ENCODE results near the gene REEP6. TPM values are rescaled to one million over a fixed set of nuclear protein-coding genes. Genes with fewer than 3 reads are reported as not detected.

Gene REEP6
- total RNA-seq, 3 donors from 2014 or later = 2.0 to 5.1 (median 4.5) TPM

DNA sequence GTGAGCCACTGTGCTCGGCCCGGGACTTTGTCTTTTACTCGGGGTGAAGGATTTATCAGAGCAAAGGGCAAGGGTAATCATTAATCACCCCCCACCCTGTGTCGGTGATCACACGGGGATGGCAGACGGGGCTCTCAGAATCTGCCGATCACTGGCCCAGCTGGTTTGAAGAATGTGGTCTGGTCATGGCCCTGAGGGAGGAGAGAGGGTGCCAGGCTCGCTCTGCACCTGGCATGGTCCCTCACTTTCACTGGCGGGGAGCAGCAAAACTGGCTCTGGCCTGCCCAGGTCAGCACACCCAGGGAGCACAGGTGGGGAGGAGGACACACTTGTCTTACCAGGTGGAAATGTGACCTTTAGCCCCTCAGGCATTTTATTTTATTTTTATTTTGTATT, 10.2 kb downstream of the REEP6 start:
- Histone ChIP-seq H3K36me3 (ENCODE audit: low read depth) (no peaks in the 10 kb centered on the region), H3K9me3 (no peaks in the 10 kb centered on the region), H3K4me1 (ENCODE audit: low read depth) (peaks cover 5% of the 10 kb centered on the region), H3K4me3 (no peak overlapping the region)
- peak; percentile 43 for ATAC-seq
- DNase-seq = no peak
- intact Hi-C loops (cut with DNase I, micrococcal nuclease) = no loop called here
- TF ChIP-seq, protein P1, sequence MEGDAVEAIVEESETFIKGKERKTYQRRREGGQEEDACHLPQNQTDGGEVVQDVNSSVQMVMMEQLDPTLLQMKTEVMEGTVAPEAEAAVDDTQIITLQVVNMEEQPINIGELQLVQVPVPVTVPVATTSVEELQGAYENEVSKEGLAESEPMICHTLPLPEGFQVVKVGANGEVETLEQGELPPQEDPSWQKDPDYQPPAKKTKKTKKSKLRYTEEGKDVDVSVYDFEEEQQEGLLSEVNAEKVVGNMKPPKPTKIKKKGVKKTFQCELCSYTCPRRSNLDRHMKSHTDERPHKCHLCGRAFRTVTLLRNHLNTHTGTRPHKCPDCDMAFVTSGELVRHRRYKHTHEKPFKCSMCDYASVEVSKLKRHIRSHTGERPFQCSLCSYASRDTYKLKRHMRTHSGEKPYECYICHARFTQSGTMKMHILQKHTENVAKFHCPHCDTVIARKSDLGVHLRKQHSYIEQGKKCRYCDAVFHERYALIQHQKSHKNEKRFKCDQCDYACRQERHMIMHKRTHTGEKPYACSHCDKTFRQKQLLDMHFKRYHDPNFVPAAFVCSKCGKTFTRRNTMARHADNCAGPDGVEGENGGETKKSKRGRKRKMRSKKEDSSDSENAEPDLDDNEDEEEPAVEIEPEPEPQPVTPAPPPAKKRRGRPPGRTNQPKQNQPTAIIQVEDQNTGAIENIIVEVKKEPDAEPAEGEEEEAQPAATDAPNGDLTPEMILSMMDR (IDR thresholded peaks at IDR 0.05) = no peak

DNA sequence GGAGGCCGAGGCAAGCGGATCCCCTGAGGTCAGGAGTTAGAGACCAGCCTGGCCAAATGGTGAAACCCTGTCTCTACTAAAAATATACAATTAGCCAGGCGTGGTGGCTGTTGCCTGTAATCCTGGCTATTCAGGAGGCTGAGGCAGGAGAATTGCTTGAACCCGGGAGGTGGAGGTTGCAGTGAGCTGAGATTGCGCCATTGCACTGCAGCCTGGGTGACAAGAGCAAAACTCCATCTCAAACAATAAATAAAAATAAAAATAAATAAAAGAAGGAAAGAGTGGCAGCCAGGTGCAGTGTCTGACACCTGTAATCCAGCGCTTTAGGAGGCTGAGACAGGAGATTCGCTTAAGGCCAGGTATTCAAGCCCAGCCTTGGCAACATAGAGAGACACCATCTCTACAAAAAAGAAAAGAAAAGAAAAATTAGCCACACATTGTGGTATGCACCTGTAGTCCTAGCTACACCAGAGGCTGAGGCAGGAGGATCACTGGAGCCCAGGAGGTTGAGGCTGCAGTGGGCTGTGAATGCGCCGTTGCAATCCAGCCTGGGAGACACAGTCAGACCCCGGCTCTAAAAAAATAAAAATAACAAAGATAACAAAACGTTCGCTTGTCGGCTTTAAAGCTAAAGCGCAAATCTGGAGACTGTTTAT, 11.6 kb downstream of the REEP6 start:
- H3K4me1 ChIP-seq (ENCODE audit: low read depth) = peaks cover 5% of the 10 kb centered on the region
- H3K9me3 ChIP-seq = no peaks in the 10 kb centered on the region
- intact Hi-C loops (cut with DNase I, micrococcal nuclease) = no loop called here
- TF ChIP-seq, protein P1 (IDR thresholded peaks at IDR 0.05) = no peak
- no peak overlapping the region for H3K4me3 ChIP-seq
- DNase-seq = no peak
- no peaks in the 10 kb centered on the region for H3K36me3 ChIP-seq (ENCODE audit: low read depth)
- ATAC-seq = no peak

DNA sequence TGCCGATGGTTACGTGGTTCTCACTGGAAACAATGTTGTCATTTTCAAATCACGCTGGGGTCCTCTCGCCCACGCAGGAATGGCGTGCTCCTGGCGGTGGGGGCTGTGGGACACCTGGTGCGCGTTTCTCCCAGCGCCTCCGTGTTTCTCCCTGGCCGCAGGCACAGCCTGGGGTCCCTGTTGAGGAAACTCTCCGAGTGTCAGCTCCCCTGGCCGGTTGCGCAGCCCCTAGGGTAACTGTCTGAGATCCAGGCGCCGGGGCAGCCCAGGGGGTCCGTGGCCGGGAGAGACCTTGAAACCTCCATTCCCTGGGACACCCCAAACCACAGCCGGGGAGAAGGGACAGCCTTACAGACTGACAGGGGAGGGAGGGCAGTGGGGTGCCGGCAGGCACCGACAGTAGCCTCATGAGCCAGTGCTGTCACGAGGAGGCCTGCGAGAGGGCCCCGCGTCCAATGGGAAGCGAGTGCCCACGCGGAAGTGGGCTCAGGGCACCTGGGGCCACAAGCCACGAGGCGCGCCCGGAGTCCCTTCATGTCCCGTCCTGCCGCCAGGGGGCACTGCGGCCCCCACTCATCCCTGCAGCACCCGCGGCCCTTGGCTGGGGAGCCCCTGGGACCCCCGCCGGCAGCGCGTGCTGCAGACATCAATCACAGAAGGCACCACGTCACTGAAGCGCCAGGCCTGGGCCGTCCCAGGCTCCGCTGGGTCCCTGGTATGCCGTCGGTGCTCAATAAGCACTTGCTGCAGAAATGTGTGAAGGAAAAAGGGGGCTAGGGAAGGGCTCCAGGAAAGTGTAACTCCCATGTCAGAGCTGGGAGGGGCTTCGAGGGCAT, 12.3 kb downstream of the REEP6 start:
- intact Hi-C loops (cut with DNase I, micrococcal nuclease) = no loop called here
- TF ChIP-seq, protein P1 (IDR thresholded peaks at IDR 0.05) = peak; percentile 61
- DNase-seq (peak in 2 of 3 donors; percentile 69 to 76), ATAC-seq (peak; percentile 21)
- Histone ChIP-seq H3K4me3 (no peak overlapping the region), H3K4me1 (ENCODE audit: low read depth) (peaks cover 7% of the 10 kb centered on the region), H3K9me3 (no peaks in the 10 kb centered on the region), H3K36me3 (ENCODE audit: low read depth) (no peaks in the 10 kb centered on the region)

DNA sequence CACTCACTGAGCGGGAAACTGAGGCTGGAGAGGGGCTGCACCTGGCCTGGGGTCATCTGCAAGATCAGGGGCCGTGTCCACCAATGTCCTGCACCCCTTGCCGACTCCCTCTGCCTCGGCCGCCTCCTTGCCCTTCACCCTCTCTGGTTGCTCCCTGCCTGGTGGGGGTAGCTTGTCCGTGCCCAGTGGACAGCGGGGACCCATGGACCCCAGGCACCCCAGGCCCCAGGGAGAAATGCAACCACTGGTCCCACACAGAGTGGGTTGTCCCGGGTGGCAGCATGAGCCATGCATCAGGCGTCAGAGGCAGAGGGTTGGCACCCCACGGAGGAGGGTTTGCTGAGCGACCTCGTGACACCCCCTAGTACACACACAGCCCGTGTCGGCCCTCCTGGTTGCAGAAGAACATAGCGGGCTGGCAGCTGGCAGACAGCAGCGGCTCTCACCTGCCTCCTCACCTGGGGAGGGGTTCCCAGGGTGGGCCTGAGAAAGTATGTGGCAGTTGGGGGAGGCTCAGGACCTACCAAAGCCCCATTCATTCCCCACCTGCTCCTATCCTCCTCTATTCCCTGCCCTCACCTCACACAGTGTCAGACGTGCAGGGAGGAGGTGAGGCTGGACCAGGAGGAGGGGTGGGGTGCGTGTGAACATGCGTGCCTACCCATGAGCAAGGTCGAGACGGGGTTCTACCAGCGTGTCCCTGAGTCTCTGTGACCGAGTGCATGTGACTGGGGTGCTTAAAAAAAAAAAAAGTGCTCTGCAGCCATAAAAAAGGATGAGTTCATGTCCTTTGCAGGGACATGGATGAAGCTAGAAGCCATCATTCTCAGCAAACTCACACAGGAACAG, 13.2 kb downstream of the REEP6 start:
- intact Hi-C loops (cut with DNase I, micrococcal nuclease) = no loop called here
- Histone ChIP-seq H3K9me3 (no peaks in the 10 kb centered on the region), H3K4me3 (no peak overlapping the region), H3K4me1 (ENCODE audit: low read depth) (peaks cover 9% of the 10 kb centered on the region), H3K36me3 (ENCODE audit: low read depth) (no peaks in the 10 kb centered on the region)
- TF ChIP-seq, protein P1 (IDR thresholded peaks at IDR 0.05) = no peak
- DNase-seq (no peak), ATAC-seq (no peak)

DNA sequence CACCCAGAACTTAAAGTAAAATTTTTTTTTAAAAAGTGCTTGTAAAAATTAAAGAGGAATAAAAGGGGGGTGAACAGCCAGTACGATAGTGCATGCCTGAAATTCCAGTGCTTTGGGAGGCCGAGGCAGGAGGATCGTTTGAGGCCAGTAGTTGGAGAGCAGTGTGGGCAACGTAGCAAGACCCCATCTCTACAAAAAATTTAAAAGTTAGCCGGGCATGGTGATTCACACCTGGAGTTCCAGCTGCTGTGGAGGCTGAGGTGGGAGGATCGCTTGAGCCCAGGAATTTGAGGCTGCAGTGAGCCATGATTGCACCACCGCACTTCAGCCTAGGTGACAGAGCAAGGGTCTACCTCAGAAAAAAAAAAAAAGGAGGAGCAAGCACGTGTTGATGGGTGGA, 14.0 kb downstream of the REEP6 start:
- Histone ChIP-seq H3K36me3 (ENCODE audit: low read depth) (no peaks in the 10 kb centered on the region), H3K9me3 (no peaks in the 10 kb centered on the region), H3K4me3 (no peak overlapping the region), H3K4me1 (ENCODE audit: low read depth) (peaks cover 9% of the 10 kb centered on the region)
- no peak for DNase-seq
- intact Hi-C loops (cut with DNase I, micrococcal nuclease) = no loop called here
- TF ChIP-seq, protein P1 (IDR thresholded peaks at IDR 0.05) = no peak
- ATAC-seq = no peak

Measured in mucosa of descending colon (tissue), 3 donors.